Testis (tissue), 3 donors: ENCODE measurements around the gene AGAP1. TPM values are rescaled to one million over a fixed set of nuclear protein-coding genes. Genes with fewer than 3 reads are reported as not detected.

ENCODE experiments used
- DNase-seq: peaks from one replicate; pipeline ENCODE4 v3.0.0-alpha.2; 2019
- H3K27ac ChIP-seq, 2 donors: fragments of 200-600 bp; sonication (generic); one replicate each; pipeline ENCODE4 v1.5.1; 2019
- H3K27me3 ChIP-seq: fragments of 200-600 bp; sonication (generic); one replicate; pipeline ENCODE4 v1.5.1; 2019
- H3K36me3 ChIP-seq: fragments of 200-600 bp; sonication (generic); one replicate; pipeline ENCODE4 v1.5.1; 2017; ENCODE audit warnings: low read depth; ENCODE audit errors: missing control alignments
- H3K4me1 ChIP-seq: fragments of 200-600 bp; sonication (generic); one replicate; pipeline ENCODE4 v1.5.1; 2019
- H3K4me3 ChIP-seq, 2 donors: fragments of 200-600 bp; sonication (generic); one replicate each; pipeline ENCODE4 v1.5.1; 2017 to 2019
- H3K9me3 ChIP-seq: fragments of 200-600 bp; sonication (generic); one replicate; pipeline ENCODE4 v1.5.1; 2017
- CTCF ChIP-seq, 3 experiments: fragments of 450-650 bp in 2 of 3; fragments of 200-600 bp in 1 of 3; sonication (generic) in 1 of 3; IDR thresholded peaks; one replicate each; pipeline ENCODE4 v1.5.1; 2016 to 2019; ENCODE audit warnings: antibody characterized with exemption in 3 of 3, mild to moderate bottlenecking in 2 of 3, moderate library complexity in 1 of 3
- POLR2A ChIP-seq: fragments of 450-650 bp; IDR thresholded peaks from one replicate; pipeline ENCODE4 v1.6.1; 2017; ENCODE audit warnings: antibody characterized with exemption, mild to moderate bottlenecking, moderate library complexity
- WGBS, 2 donors: methylation state at CpG; one replicate each; pipeline ENCODE4 v1.1.5; 2018; 5-methylcytosine and 5-hydroxymethylcytosine counted together
- intact Hi-C: fragments of 100-400 bp; cut with DNase I; formaldehyde crosslinking; loops from one replicate; pipeline ENCODE4 v1.15.1; 2023; ENCODE audit warnings: low total_unique reads
- polyA plus RNA-seq: library from polyadenylated mRNA; stranded (reverse); fragments of 350-450 nt; fragmentation: Illumina TruSeq; extraction: RNeasy Lipid Tissue Mini Kit (QIAGEN cat#74804); gene quantifications from one replicate; pipeline ENCODE4 v1.2.3, GENCODE V29; 2014; ENCODE audit warnings: low read depth, low replicate concordance; ENCODE audit not compliant: insufficient read depth
- total RNA-seq, 2 donors: library from RNA; depleted of rRNA; stranded (reverse); fragments of >200 nt; gene quantifications; one replicate each; pipeline ENCODE4 v1.2.3, GENCODE V29; 2016

The AGAP1 gene
- total and polyA plus RNA-seq, 3 donors from 2014 or later = 21.4 to 45.5 (median 40.7) TPM

GRCh38 chr2:236177604-236177966, 683.7 kb downstream of the AGAP1 start:
- no peaks in the 10 kb centered on the region for H3K27me3 ChIP-seq
- 6 to 26% methylated on average over 6 to 20 of the region's 20 CpGs for WGBS, 2 donors
- no peak overlapping the region for H3K27ac ChIP-seq
- no peaks in the 10 kb centered on the region for H3K36me3 ChIP-seq
- peaks cover 5% of the 10 kb centered on the region for H3K4me1 ChIP-seq
- peak overlapping the region; percentile 29 to 51 for H3K4me3 ChIP-seq
- TF ChIP-seq POLR2A (no peak), CTCF (IDR thresholded peaks at IDR 0.05) (no peak)
- peak; percentile 50 for DNase-seq
- intact Hi-C loops = no loop called here
- H3K9me3 ChIP-seq = no peaks in the 10 kb centered on the region

DNA sequence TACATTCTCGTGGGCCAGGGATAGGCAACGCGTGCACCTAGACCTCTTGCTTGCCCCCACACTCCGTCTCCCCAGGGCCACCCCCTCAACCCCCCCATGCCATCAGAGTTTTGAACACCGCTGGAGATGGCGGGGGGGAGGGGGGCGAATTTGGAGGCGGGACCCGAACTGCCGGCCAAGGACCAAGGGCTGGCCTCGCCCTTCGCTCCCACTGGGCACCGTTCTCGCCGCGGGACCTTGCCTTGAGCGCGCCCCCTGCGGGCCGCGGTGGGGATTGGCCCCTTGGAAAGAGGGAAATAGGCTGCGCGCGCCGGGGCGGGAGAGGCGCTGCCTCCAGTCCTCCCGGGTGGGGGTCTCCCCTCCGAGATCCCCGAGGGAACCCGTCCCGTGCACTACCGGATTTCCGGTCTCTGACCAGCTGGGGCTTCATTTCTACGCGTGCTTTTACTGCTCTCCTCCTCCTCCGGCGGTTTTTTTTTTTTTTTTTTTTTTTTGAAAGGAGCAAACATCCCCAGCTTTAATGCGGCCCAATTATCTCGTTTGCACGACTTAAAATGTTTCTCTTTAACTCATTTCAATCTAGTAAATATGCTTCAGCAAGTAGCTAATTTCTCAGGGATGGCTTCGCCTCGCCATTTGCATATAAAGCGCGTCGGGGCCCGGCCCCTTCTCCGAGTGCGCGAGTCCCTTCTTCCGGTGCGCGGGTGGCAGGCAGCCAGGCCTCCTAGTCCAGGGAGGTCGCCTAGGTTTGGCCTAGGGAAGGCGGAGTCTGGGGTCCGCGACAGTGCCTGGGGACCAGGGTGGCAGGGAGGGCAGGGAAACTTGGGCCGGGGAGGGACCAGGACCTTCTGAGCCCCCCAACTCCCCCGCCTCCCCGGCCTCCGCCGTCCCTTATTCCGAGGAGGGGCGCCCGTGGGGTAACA, 684.4 kb downstream of the AGAP1 start:
- intact Hi-C loops = no loop called here
- no peaks in the 10 kb centered on the region for H3K36me3 ChIP-seq
- no peak for TF ChIP-seq POLR2A
- peak; percentile 60 to 81 (median 73) for TF ChIP-seq CTCF (IDR thresholded peaks at IDR 0.05)
- 3% methylated on average over 49 to 60 of the region's 65 CpGs for WGBS, 2 donors
- no peaks in the 10 kb centered on the region for H3K27me3 ChIP-seq
- H3K27ac ChIP-seq = no peak overlapping the region
- peak overlapping the region; percentile 29 to 51 for H3K4me3 ChIP-seq
- DNase-seq = peak; percentile 83
- peaks cover 5% of the 10 kb centered on the region for H3K4me1 ChIP-seq
- no peaks in the 10 kb centered on the region for H3K9me3 ChIP-seq

DNA sequence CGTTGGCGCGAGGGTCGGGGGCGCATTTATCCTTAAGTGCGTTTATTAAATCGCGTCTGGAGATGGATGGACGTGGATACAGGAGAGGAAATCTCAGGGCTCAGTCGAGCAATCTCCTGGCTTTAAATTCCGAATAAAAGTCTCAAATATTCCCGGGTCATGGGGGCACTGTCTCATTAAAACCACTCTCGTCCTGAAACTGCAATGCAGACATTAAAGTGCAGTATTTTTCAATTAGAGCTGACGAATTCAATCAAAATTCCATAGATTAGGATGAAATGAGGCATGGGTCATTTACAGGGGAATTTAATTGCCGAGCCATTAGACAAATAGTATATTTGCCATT, 685.0 kb downstream of the AGAP1 start:
- peak overlapping the region; percentile 29 to 51 for H3K4me3 ChIP-seq
- no peak for DNase-seq
- H3K9me3 ChIP-seq = no peaks in the 10 kb centered on the region
- no peaks in the 10 kb centered on the region for H3K27me3 ChIP-seq
- intact Hi-C loops = no loop called here
- no peaks in the 10 kb centered on the region for H3K36me3 ChIP-seq
- H3K27ac ChIP-seq = no peak overlapping the region
- WGBS, 2 donors = 5 to 10% methylated on average over 12 to 15 of the region's 15 CpGs
- H3K4me1 ChIP-seq = peaks cover 5% of the 10 kb centered on the region
- no peak for TF ChIP-seq POLR2A
- TF ChIP-seq CTCF (IDR thresholded peaks at IDR 0.05) = no peak

GRCh38 chr2:236179236-236180075, 685.6 kb downstream of the AGAP1 start:
- no peak for DNase-seq
- H3K36me3 ChIP-seq = no peaks in the 10 kb centered on the region
- WGBS, 2 donors = 4 to 6% methylated on average over 31 to 49 of the region's 59 CpGs
- H3K4me1 ChIP-seq = peaks cover 5% of the 10 kb centered on the region
- no peak for TF ChIP-seq POLR2A
- no peak for TF ChIP-seq CTCF (IDR thresholded peaks at IDR 0.05)
- H3K27me3 ChIP-seq = no peaks in the 10 kb centered on the region
- no peaks in the 10 kb centered on the region for H3K9me3 ChIP-seq
- intact Hi-C loops = no loop called here
- H3K27ac ChIP-seq = no peak overlapping the region
- H3K4me3 ChIP-seq = peak overlapping the region in 1 of 2 donors; percentile 29
